H1 (cell line): ENCODE measurements around the gene DIP2B. TPM values are rescaled to one million over a fixed set of nuclear protein-coding genes. Genes with fewer than 3 reads are reported as not detected.

Experiments used
- CTCF ChIA-PET: fragments of 300-600 bp; sonication (Branson Sonifier 250); formaldehyde crosslinking; loops from one replicate; lab custom pipeline; 2021; ENCODE audit not compliant: partially characterized antibody; lab: Charles Lee
- POLR2A ChIA-PET: fragments of 300-600 bp; sonication (Branson Sonifier 250); formaldehyde crosslinking; loops from one replicate; lab custom pipeline; 2021; ENCODE audit warnings: inconsistent platforms; ENCODE audit not compliant: partially characterized antibody; lab: Charles Lee
- DNase-seq, 2 experiments: peaks; one replicate each; pipeline versions ENCODE4 v3.0.0 to v3.0.0-alpha.2; 2010 to 2022; ENCODE audit warnings: low spot score in 2 of 2, low read depth in 1 of 2, mixed read lengths in 1 of 2
- FAIRE-seq: peaks from 2 replicates; lab custom pipeline; 2011; peaks lifted over from hg19 to GRCh38; lab: Jason Lieb, UNC
- H2AFZ ChIP-seq: 2 replicates; pipeline ENCODE4 v1.8.1; 2012; ENCODE audit warnings: low read length, inconsistent platforms
- H2AK5ac ChIP-seq: 2 replicates; pipeline ENCODE4 v1.6.1; 2013; ENCODE audit warnings: low read depth, low read length
- H2BK120ac ChIP-seq: replicated peaks from 2 replicates; pipeline ENCODE3; 2013; ENCODE audit warnings: low read depth, low read length, inconsistent platforms
- H2BK12ac ChIP-seq: 2 replicates; pipeline ENCODE4 v1.6.1; 2013; ENCODE audit warnings: low read depth, low read length
- H2BK15ac ChIP-seq: 2 replicates; pipeline ENCODE4 v1.6.1; 2013; ENCODE audit warnings: low read length
- H2BK20ac ChIP-seq: 2 replicates; pipeline ENCODE4 v1.6.1; 2013; ENCODE audit warnings: low read length
- H2BK5ac ChIP-seq: 2 replicates; pipeline ENCODE4 v1.6.1; 2013; ENCODE audit warnings: low read depth, low read length
- H3K14ac ChIP-seq: 2 replicates; pipeline ENCODE4 v1.6.1; 2013; ENCODE audit warnings: inconsistent platforms; ENCODE audit not compliant: insufficient read length
- H3K18ac ChIP-seq: 2 replicates; pipeline ENCODE4 v1.6.1; 2013; ENCODE audit warnings: low read length; ENCODE audit errors: extremely low read depth
- H3K23ac ChIP-seq: 2 replicates; pipeline ENCODE4 v1.6.1; 2013; ENCODE audit warnings: inconsistent platforms; ENCODE audit not compliant: insufficient read length
- H3K23me2 ChIP-seq: 2 replicates; pipeline ENCODE4 v1.6.1; 2013; ENCODE audit warnings: low read depth, low read length
- H3K27ac ChIP-seq: 2 replicates; pipeline ENCODE4 v1.6.1; 2011; ENCODE audit warnings: low read depth, low read length, inconsistent platforms
- H3K27me3 ChIP-seq, 4 experiments: replicated peaks in 1 of 4; 1 replicate in 1 of 4; 2 replicates in 3 of 4; pipeline versions ENCODE4 v1.6.1 to v1.8.1; 2011 to 2013; ENCODE audit warnings: low read length in 3 of 4, mild to moderate bottlenecking in 3 of 4, inconsistent platforms in 2 of 4, mixed read lengths in 2 of 4, moderate library complexity in 1 of 4; ENCODE audit not compliant: control insufficient read depth in 3 of 4, insufficient read depth in 3 of 4; ENCODE audit errors: extremely low read depth in 1 of 4
- H3K36me3 ChIP-seq, 4 experiments: 2 replicates each; pipeline versions ENCODE4 v1.6.1 to v1.8.1; 2011 to 2013; ENCODE audit warnings: mild to moderate bottlenecking in 4 of 4, low read length in 3 of 4, moderate library complexity in 2 of 4, control low read depth in 1 of 4, inconsistent platforms in 1 of 4; ENCODE audit not compliant: insufficient read depth in 4 of 4, control insufficient read depth in 2 of 4
- H3K4ac ChIP-seq: replicated peaks from 2 replicates; pipeline ENCODE3; 2013; ENCODE audit warnings: low read length, low read depth, mixed read lengths, inconsistent platforms; ENCODE audit not compliant: insufficient read length
- H3K4me1 ChIP-seq, 4 experiments: replicated peaks in 1 of 4; 1 replicate in 1 of 4; 2 replicates in 3 of 4; pipeline versions ENCODE4 v1.6.1 to v1.8.1; 2011 to 2013; ENCODE audit warnings: low read length in 3 of 4, inconsistent platforms in 2 of 4, mixed read lengths in 1 of 4; ENCODE audit not compliant: insufficient read depth in 4 of 4, control insufficient read depth in 3 of 4
- H3K4me2 ChIP-seq, 2 experiments: 2 replicates each; pipeline versions ENCODE4 v1.6.1 to v1.8.1; 2011 to 2013; ENCODE audit warnings: low read depth in 2 of 2, low read length in 2 of 2, control low read depth in 1 of 2, inconsistent platforms in 1 of 2, mild to moderate bottlenecking in 1 of 2; ENCODE audit not compliant: insufficient read depth in 1 of 2
- H3K4me3 ChIP-seq, 4 experiments: fragments of 200-600, 300-600 bp in 1 of 4; sonication (generic), shearing (Covaris generic), sonication (Bioruptor Twin) in 1 of 4; 2 replicates each; pipeline versions ENCODE4 v1.5.1 to v1.8.1; 2011 to 2016; ENCODE audit warnings: low read length in 4 of 4, low read depth in 3 of 4, control low read depth in 2 of 4, inconsistent platforms in 2 of 4, mild to moderate bottlenecking in 2 of 4, mixed read lengths in 1 of 4, moderate library complexity in 1 of 4; ENCODE audit not compliant: insufficient read depth in 2 of 4; ENCODE audit errors: extremely low read depth in 1 of 4
- H3K56ac ChIP-seq: replicated peaks from 2 replicates; pipeline ENCODE3; 2013; ENCODE audit warnings: low read depth, mild to moderate bottlenecking, mixed read lengths, low read length, inconsistent platforms; ENCODE audit not compliant: insufficient read length
- H3K79me1 ChIP-seq: 2 replicates; pipeline ENCODE4 v1.6.1; 2013; ENCODE audit warnings: low read depth, low read length, control low read depth
- H3K79me2 ChIP-seq, 2 experiments: 2 replicates each; pipeline versions ENCODE4 v1.6.1 to v1.8.1; 2012 to 2013; ENCODE audit warnings: low read length in 2 of 2, mild to moderate bottlenecking in 2 of 2, inconsistent platforms in 1 of 2; ENCODE audit not compliant: insufficient read depth in 2 of 2, control insufficient read depth in 1 of 2
- H3K9ac ChIP-seq, 4 experiments: replicated peaks in 1 of 4; 1 replicate in 1 of 4; 2 replicates in 3 of 4; pipeline versions ENCODE4 v1.6.1 to v1.8.1; 2011 to 2013; ENCODE audit warnings: low read depth in 3 of 4, low read length in 3 of 4, control low read depth in 2 of 4, mild to moderate bottlenecking in 2 of 4, moderate library complexity in 2 of 4, inconsistent platforms in 1 of 4; ENCODE audit errors: extremely low read depth in 1 of 4
- H3K9me3 ChIP-seq, 2 experiments: 2 replicates each; pipeline versions ENCODE4 v1.6.1 to v1.8.1; 2012 to 2013; ENCODE audit warnings: mild to moderate bottlenecking in 2 of 2, moderate library complexity in 2 of 2, control low read depth in 1 of 2, inconsistent platforms in 1 of 2, low read depth in 1 of 2, low read length in 1 of 2, mixed read lengths in 1 of 2; ENCODE audit not compliant: insufficient read depth in 2 of 2
- H4K20me1 ChIP-seq, 2 experiments: replicated peaks in 1 of 2; 2 replicates each; pipeline versions ENCODE3 to v1.8.1; 2011 to 2013; ENCODE audit warnings: inconsistent platforms in 2 of 2, low read length in 2 of 2, mild to moderate bottlenecking in 1 of 2; ENCODE audit not compliant: insufficient read depth in 2 of 2, control insufficient read depth in 1 of 2
- H4K5ac ChIP-seq: 2 replicates; pipeline ENCODE4 v1.6.1; 2013; ENCODE audit warnings: low read length, low read depth, mixed read lengths, inconsistent platforms; ENCODE audit not compliant: insufficient read length
- H4K8ac ChIP-seq: 2 replicates; pipeline ENCODE4 v1.8.0; 2013; ENCODE audit warnings: mild to moderate bottlenecking, moderate library complexity, low read length, inconsistent platforms; ENCODE audit not compliant: insufficient read depth; ENCODE audit errors: extremely low read depth
- H4K91ac ChIP-seq: replicated peaks from 2 replicates; pipeline ENCODE3; 2013; ENCODE audit warnings: low read length, mixed read lengths, inconsistent platforms; ENCODE audit not compliant: insufficient read length
- CBX8 ChIP-seq: fragments of 300-800, 300-1000 bp; sonication (generic); IDR thresholded peaks from 2 replicates; pipeline ENCODE4 v1.7.1; 2016; ENCODE audit warnings: low read depth, low read length, borderline replicate concordance
- HDAC2 ChIP-seq, 2 experiments: fragments of 300-600 bp in 1 of 2; sonication (generic) in 1 of 2; IDR thresholded peaks; 2 replicates each; pipeline ENCODE4 v1.6.1; 2011 to 2012; ENCODE audit warnings: low read depth in 2 of 2, low read length in 2 of 2, mild to moderate bottlenecking in 2 of 2, moderate library complexity in 2 of 2, borderline replicate concordance in 1 of 2, inconsistent platforms in 1 of 2
- POLR2AphosphoS5 ChIP-seq: IDR thresholded peaks from 2 replicates; pipeline ENCODE4 v1.6.1; 2011; ENCODE audit warnings: low read depth, low read length
- SIRT6 ChIP-seq: IDR thresholded peaks from one replicate; pipeline ENCODE4 v1.7.1; 2012; ENCODE audit warnings: low read length, inconsistent platforms
- SUZ12 ChIP-seq: fragments of 200-600 bp; sonication (generic); IDR thresholded peaks from 2 replicates; pipeline ENCODE4 v1.6.1; 2012; ENCODE audit warnings: mild to moderate bottlenecking, inconsistent platforms, low read length, moderate library complexity, mixed read lengths
- ZNF274 ChIP-seq: IDR thresholded peaks from 2 replicates; pipeline ENCODE4 v1.7.0; 2012; ENCODE audit warnings: low read length, borderline replicate concordance; ENCODE audit errors: extremely low read depth
- WGBS, 2 experiments: shearing (Covaris generic) in 1 of 2; methylation state at CpG; one replicate each; pipeline versions ENCODE4 v1.1.6 to v1.1.7; 2013 to 2015; ENCODE audit warnings: low lambda C conversion rate in 2 of 2, mixed read lengths in 2 of 2, inconsistent platforms in 1 of 2, low coverage in 1 of 2, missing lambda C conversion rate in 1 of 2; ENCODE audit not compliant: insufficient replicate concordance in 2 of 2, insufficient coverage in 1 of 2, insufficient read length in 1 of 2; ENCODE audit errors: extremely low coverage in 1 of 2, missing lambda C conversion rate in 1 of 2; 5-methylcytosine and 5-hydroxymethylcytosine counted together
- polyA plus RNA-seq, 7 experiments: library from polyadenylated mRNA; depleted of rRNA in 3 of 7; stranded (reverse) in 5 of 7; unstranded in 2 of 7; fragments of >200 nt in 5 of 7; fragments of 200-250 nt in 2 of 7; gene quantifications; 1 replicate in 5 of 7; 2 replicates in 1 of 7; 4 replicates in 1 of 7; pipeline versions ENCODE4 v1.2.1 to v1.2.3, GENCODE V29; 2011 to 2013; ENCODE audit warnings: missing spikeins in 2 of 7, mixed read lengths in 2 of 7
- total RNA-seq: library from RNA; stranded (reverse); fragmentation: NEBNext Ultra II Directional; extraction: Animal tissue kit (Norgen Biotek cat#: 25700); gene quantifications from 2 replicates; pipeline ENCODE4 v1.2.1, GENCODE V29; 2021

DIP2B gene
- total and polyA plus RNA-seq, 2 of the 8 experiments (the other 6 are each of a cell fraction or from before 2014, with no cell fraction given) = 11.1 to 29.6 TPM

DNA sequence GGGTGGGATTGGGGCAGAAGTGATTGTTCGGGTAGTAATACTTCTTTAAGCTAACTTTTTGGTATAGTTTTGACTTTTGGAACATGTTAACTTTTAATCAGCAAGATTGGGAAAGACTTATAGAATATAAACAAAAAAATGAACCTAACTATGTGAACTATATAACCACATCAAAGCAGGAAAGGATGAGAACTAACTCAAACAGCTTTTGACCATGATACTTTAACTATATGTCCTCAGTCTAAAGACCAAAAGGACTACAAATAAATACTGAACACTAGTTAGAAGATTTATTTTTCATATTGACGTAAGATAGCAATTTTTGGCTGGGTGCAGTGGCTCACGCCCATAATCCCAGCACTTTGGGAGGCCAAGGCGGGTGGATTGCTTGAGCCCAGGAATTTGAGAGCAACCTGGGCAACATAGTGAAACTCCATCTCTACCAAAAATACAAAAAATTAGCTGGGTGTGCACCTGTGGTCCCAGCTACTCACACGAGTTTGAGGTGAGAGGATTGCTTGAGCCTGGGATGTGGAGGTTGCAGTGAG lies 150.7 kb downstream of the DIP2B start:
- no peak overlapping the region for H2AK5ac ChIP-seq
- POLR2A ChIA-PET = no interaction called here
- no peaks in the 10 kb centered on the region for H3K27me3 ChIP-seq
- FAIRE-seq = no peak
- no peak overlapping the region for H3K14ac ChIP-seq
- no peaks in the 10 kb centered on the region for H3K79me2 ChIP-seq
- 89% methylated on average over 5 of the region's 5 CpGs; no CpG with 5 or more reads in 1 of the 2 experiments for WGBS, 2 experiments
- no peak overlapping the region for H2BK5ac ChIP-seq
- H4K5ac ChIP-seq = no peak overlapping the region
- H2AFZ ChIP-seq = no peak overlapping the region
- no peak overlapping the region for H3K56ac ChIP-seq
- no peak overlapping the region for H3K4me2 ChIP-seq
- H3K4ac ChIP-seq = no peak overlapping the region
- no peak overlapping the region for H2BK15ac ChIP-seq
- no peak overlapping the region for H2BK20ac ChIP-seq
- no peak overlapping the region for H3K4me3 ChIP-seq
- no peak overlapping the region for H3K9ac ChIP-seq
- H3K79me1 ChIP-seq = no peaks in the 10 kb centered on the region; the same call in 1 of the 2 replicates
- no peak overlapping the region for H2BK120ac ChIP-seq
- no peak overlapping the region for H4K8ac ChIP-seq
- no peaks in the 10 kb centered on the region for H3K9me3 ChIP-seq
- H3K36me3 ChIP-seq = 0 out of 8 replicates have a peak, but pooled peaks cover 0 to under 1% (median 0%) of the 10 kb centered on the region in 4 experiments
- CTCF ChIA-PET = interaction anchor here (1.0 to 1.2 kb wide), 3 partner anchors 11 to 17 kb away, joined by 3 to 4 read pairs (median 4); no protein-coding TSS in a partner anchor
- H3K23me2 ChIP-seq = no peaks in the 10 kb centered on the region
- H2BK12ac ChIP-seq = no peak overlapping the region
- no peak overlapping the region for H3K23ac ChIP-seq
- TF ChIP-seq SIRT6 (no peak), POLR2AphosphoS5 (no peak), CBX8 (no peak), HDAC2 (IDR thresholded peaks at IDR 0.05; ENCODE audit: borderline replicate concordance in 1 of 2, low read depth in 2 of 2, low read length in 2 of 2) (no peak), SUZ12 (no peak), ZNF274 (no peak)
- no peak for DNase-seq
- H3K27ac ChIP-seq = no peak overlapping the region
- H4K91ac ChIP-seq = no peak overlapping the region
- no peak overlapping the region for H3K18ac ChIP-seq
- no peaks in the 10 kb centered on the region for H4K20me1 ChIP-seq
- no peaks in the 10 kb centered on the region for H3K4me1 ChIP-seq
